ENCODE results near the gene ATRNL1. TPM values are rescaled to one million over a fixed set of nuclear protein-coding genes. Genes with fewer than 3 reads are reported as not detected.

ATRNL1 gene
- total RNA-seq (ENCODE audit: low replicate concordance) = 0.23 and 1.4 TPM in 2 replicates

GRCh38 chr10:115093286-115093775 is at the start of gene ATRNL1:
ATRNL1 (plus strand) TSS chr10:115093365; CDS start chr10:115093751, 386 bp downstream.

Other genes with a start within 250 kb of the ATRNL1 start
- gene TRUB1, start 155.2 kb upstream of the ATRNL1 start, total RNA-seq (ENCODE audit: low replicate concordance) = 12.1 and 28.3 TPM in 2 replicates

All from smooth muscle cell of the coronary artery (primary cell).